ENCODE measurements around the gene CYGB.
"Not testable (repeated sequence)": the region's sequence is repeated elsewhere in the genome, so short reads cannot be mapped to it uniquely, and the experiment has no call there.

The CYGB gene

GRCh38 chr17:76517638-76518038 lies 19.9 kb downstream of the CYGB start:
- Mint-ChIP-seq H3K27me3 (ENCODE audit: low read depth, poor library complexity) (peaks cover 10% of the 10 kb centered on the region), H3K36me3 (ENCODE audit: low read depth) (no peaks in the 10 kb centered on the region), H3K4me1 (peaks cover 61% of the 10 kb centered on the region), H3K9me3 (no peaks in the 10 kb centered on the region), H3K4me3 (no peak overlapping the region), H3K27ac (no peak overlapping the region)
- no peak for DNase-seq
- TF ChIP-seq CTCF (IDR thresholded peaks at IDR 0.05): no peak

- TF ChIP-seq CTCF (IDR thresholded peaks at IDR 0.05): no peak
- peak overlapping the region; percentile 76 for H3K27ac Mint-ChIP-seq
Observed at GRCh38 chr17:76515274-76515949, 22.1 kb downstream of the CYGB start.

GRCh38 chr17:76514355-76514754 lies 23.2 kb downstream of the CYGB start:
- not testable (repeated sequence) for H3K36me3 Mint-ChIP-seq (ENCODE audit: low read depth); H3K27ac Mint-ChIP-seq; DNase-seq; H3K9me3 Mint-ChIP-seq; H3K4me3 Mint-ChIP-seq
- H3K4me1 Mint-ChIP-seq: peaks cover 55% of the 10 kb centered on the region
- peaks cover 15% of the 10 kb centered on the region for H3K27me3 Mint-ChIP-seq (ENCODE audit: low read depth, poor library complexity)

More at GRCh38 chr17:76515274-76515949, 22.1 kb downstream of the CYGB start:
- Mint-ChIP-seq H3K27me3 (ENCODE audit: low read depth, poor library complexity) (peaks cover 13% of the 10 kb centered on the region), H3K9me3 (no peaks in the 10 kb centered on the region), H3K36me3 (ENCODE audit: low read depth) (no peaks in the 10 kb centered on the region), H3K4me1 (peaks cover 62% of the 10 kb centered on the region), H3K4me3 (no peak overlapping the region)
- DNase-seq: no peak

GRCh38 chr17:76513306-76513692 lies 24.2 kb downstream of the CYGB start:
- H3K36me3 Mint-ChIP-seq (ENCODE audit: low read depth): no peaks in the 10 kb centered on the region
- H3K27me3 Mint-ChIP-seq (ENCODE audit: low read depth, poor library complexity): peaks cover 14% of the 10 kb centered on the region
- no peak for DNase-seq
- H3K4me1 Mint-ChIP-seq: peaks cover 52% of the 10 kb centered on the region
- H3K9me3 Mint-ChIP-seq: no peaks in the 10 kb centered on the region
- H3K4me3 Mint-ChIP-seq: no peak overlapping the region
- no peak for TF ChIP-seq CTCF (IDR thresholded peaks at IDR 0.05)
- H3K27ac Mint-ChIP-seq: no peak overlapping the region

GRCh38 chr17:76512366-76513305 lies 24.9 kb downstream of the CYGB start:
- Mint-ChIP-seq H3K27me3 (ENCODE audit: low read depth, poor library complexity) (peaks cover 20% of the 10 kb centered on the region), H3K4me3 (no peak overlapping the region), H3K9me3 (no peaks in the 10 kb centered on the region), H3K27ac (no peak overlapping the region), H3K36me3 (ENCODE audit: low read depth) (no peaks in the 10 kb centered on the region), H3K4me1 (peaks cover 46% of the 10 kb centered on the region)
- no peak for TF ChIP-seq CTCF (IDR thresholded peaks at IDR 0.05)
- DNase-seq: no peak

- no peak for TF ChIP-seq CTCF (IDR thresholded peaks at IDR 0.05)
- DNase-seq: no peak
- peaks cover 26% of the 10 kb centered on the region for H3K27me3 Mint-ChIP-seq (ENCODE audit: low read depth, poor library complexity)
- H3K4me1 Mint-ChIP-seq: peaks cover 45% of the 10 kb centered on the region
- H3K36me3 Mint-ChIP-seq (ENCODE audit: low read depth): no peaks in the 10 kb centered on the region
- H3K27ac Mint-ChIP-seq: no peak overlapping the region
- no peak overlapping the region for H3K4me3 Mint-ChIP-seq
- H3K9me3 Mint-ChIP-seq: no peaks in the 10 kb centered on the region
Observed at GRCh38 chr17:76511668-76512365, 25.7 kb downstream of the CYGB start.
